Measurements from ENCODE around the gene HIGD2B.
"Not testable (repeated sequence)": the region's sequence is repeated elsewhere in the genome, so short reads cannot be mapped to it uniquely, and the experiment has no call there.

Gene HIGD2B

DNA sequence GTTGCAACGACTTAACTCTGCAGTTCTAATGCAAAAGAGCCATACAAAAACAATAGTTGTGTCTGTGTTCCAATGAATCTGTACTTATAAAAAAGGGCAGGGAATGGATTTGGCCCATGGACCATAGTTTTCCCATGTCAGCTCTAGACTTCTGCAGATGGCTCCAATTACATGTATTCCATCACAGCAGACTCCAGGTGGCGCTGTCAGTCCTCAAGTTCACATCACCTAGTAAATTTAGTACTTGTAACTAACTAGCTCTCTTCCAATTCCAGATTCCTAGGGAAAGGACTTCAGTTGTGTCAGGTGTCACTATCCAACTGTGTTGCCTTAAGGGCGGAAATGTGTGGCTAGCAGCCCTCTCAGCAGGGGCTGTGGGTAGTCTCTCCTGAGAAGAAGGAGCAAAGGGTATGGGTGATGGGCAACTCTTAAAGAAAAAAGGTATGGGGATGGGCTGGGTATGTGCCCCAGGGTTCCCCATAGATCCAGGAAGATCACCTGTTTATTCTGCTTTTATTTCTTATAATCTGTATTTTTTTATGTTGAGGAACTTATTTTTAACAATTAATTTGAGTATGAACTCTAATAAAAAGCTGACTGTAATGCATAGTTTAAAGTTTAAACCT is 36.2 kb upstream of the HIGD2B start:
- Histone ChIP-seq H3K4me3 (ENCODE audit: low read depth in 1 of 2, low read length in 2 of 2) (no peak overlapping the region), H3K4me1 (ENCODE audit: control insufficient read depth in 1 of 2, insufficient read depth in 2 of 2, low read length in 2 of 2) (no peaks in the 10 kb centered on the region), H3K27me3 (ENCODE audit: low read depth, low read length) (no peaks in the 10 kb centered on the region), H3K27ac (ENCODE audit: low read length) (no peak overlapping the region), H3K36me3 (ENCODE audit: control insufficient read depth in 1 of 2, insufficient read depth in 2 of 2, low read length in 2 of 2) (peaks cover 6 to 26% of the 10 kb centered on the region in 2 donors), H3K9me3 (ENCODE audit: control insufficient read depth in 1 of 2, low read length in 2 of 2) (no peaks in the 10 kb centered on the region)

DNA sequence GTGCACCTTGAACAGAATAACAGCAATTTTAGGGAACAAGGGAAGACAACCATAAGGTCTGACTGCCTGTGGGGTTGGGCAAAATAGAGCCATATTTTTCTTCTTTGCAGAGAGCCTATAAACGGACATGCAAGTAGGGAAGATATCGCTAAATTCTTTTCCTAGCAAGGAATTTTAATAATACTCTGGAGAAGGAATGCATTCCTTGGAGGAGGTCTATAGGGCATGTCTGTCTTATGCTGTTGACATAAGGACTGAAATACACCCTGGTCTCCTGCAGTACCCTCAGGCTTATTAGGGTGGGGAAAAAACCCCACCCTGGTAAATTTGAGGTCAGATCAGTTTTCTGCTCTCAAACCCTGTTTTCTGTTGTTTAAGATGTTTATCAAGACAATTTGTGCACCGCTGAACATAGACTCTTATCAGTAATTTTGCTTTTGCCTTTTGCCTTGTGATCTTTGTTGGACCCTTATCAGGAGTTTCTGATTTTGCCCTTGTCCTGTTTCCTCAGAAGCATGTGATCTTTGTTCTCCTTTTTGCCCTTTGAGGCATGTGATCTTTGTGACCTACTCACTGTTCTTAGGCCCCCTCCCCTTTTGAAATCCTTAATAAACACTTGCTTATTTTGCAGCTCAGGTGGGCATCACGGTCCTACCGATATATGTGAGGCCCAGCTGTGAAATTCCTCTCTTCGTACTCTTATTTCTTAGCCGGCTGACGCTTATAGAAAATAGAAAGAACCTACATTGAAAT is 22.7 kb upstream of the HIGD2B start:
- not testable (repeated sequence) for H3K4me1 ChIP-seq (ENCODE audit: control insufficient read depth in 1 of 2, insufficient read depth in 2 of 2, low read length in 2 of 2); H3K4me3 ChIP-seq (ENCODE audit: low read depth in 1 of 2, low read length in 2 of 2); H3K27ac ChIP-seq (ENCODE audit: low read length); H3K9me3 ChIP-seq (ENCODE audit: control insufficient read depth in 1 of 2, low read length in 2 of 2); H3K27me3 ChIP-seq (ENCODE audit: low read depth, low read length)
- H3K36me3 ChIP-seq (ENCODE audit: control insufficient read depth in 1 of 2, insufficient read depth in 2 of 2, low read length in 2 of 2): peaks cover 7 to 14% of the 10 kb centered on the region in 2 donors

DNA sequence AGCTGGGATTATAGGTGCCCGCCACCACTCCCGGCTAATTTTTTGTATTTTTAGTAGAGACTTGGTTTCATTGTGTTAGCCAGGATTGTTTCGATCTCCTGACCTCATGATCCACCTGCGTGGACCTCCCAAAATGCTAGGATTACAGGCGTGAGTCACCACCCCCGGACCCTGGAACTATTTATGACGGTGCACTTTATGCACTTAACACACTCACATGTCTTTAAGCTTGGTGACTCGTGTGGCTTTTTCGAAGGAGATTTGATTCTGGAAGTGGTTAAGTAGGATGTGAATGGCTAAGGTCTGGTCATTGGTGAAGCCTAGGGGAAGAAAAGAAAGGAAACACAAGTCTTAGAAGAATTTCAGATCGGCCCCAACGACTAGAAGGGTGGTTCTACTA is 20.3 kb upstream of the HIGD2B start:
- no peaks in the 10 kb centered on the region for H3K27me3 ChIP-seq (ENCODE audit: low read depth, low read length)
- no peaks in the 10 kb centered on the region for H3K4me1 ChIP-seq (ENCODE audit: control insufficient read depth in 1 of 2, insufficient read depth in 2 of 2, low read length in 2 of 2)
- no peaks in the 10 kb centered on the region for H3K9me3 ChIP-seq (ENCODE audit: control insufficient read depth in 1 of 2, low read length in 2 of 2)
- no peak overlapping the region for H3K27ac ChIP-seq (ENCODE audit: low read length)
- peaks cover 0 to 2% of the 10 kb centered on the region in 2 donors for H3K36me3 ChIP-seq (ENCODE audit: control insufficient read depth in 1 of 2, insufficient read depth in 2 of 2, low read length in 2 of 2)
- no peak overlapping the region for H3K4me3 ChIP-seq (ENCODE audit: low read depth in 1 of 2, low read length in 2 of 2)

DNA sequence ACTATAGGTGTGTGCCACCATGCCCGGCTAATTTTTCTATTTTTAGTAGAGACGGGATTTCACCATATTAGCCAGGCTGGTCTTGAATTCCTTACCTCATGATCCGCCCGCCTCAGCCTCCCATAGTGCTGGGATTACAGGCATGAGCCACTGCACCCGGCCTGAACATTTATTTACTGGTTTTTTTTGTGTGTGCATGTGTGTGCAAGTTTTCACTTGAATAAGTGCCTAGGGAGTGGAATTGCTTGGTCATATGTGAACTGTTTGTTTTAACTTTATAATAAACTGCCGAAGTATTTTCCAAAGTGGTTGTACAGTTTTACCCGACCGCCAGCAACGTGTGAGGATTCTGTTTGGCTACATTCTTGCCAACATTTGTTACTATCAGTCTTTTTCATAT is 14.1 kb upstream of the HIGD2B start:
- Histone ChIP-seq H3K36me3 (ENCODE audit: control insufficient read depth in 1 of 2, insufficient read depth in 2 of 2, low read length in 2 of 2) (no peaks in the 10 kb centered on the region), H3K4me3 (ENCODE audit: low read depth in 1 of 2, low read length in 2 of 2) (no peak overlapping the region), H3K27ac (ENCODE audit: low read length) (no peak overlapping the region), H3K9me3 (ENCODE audit: control insufficient read depth in 1 of 2, low read length in 2 of 2) (no peaks in the 10 kb centered on the region), H3K4me1 (ENCODE audit: control insufficient read depth in 1 of 2, insufficient read depth in 2 of 2, low read length in 2 of 2) (no peaks in the 10 kb centered on the region), H3K27me3 (ENCODE audit: low read depth, low read length) (no peaks in the 10 kb centered on the region)

DNA sequence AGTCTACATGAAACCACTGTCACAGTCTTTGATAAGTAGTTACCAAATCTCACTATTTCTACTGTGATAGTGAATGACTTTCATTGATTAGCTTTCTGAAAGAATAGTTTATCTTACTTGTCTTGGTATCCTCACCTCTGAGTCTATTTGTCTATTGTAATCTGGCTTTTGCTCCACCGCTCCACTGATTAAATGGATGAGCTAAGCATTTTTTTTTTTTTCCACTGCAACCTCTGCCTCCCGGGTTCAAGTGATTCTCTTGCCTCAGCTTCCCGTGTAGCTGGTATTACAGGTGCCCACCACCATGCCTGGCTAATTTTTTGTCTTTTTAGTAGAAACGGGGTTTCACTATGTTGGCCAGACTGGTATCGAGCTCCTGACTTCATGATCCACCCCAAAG is 13.0 kb upstream of the HIGD2B start:
- no peak overlapping the region for H3K27ac ChIP-seq (ENCODE audit: low read length)
- H3K27me3 ChIP-seq (ENCODE audit: low read depth, low read length): no peaks in the 10 kb centered on the region
- H3K36me3 ChIP-seq (ENCODE audit: control insufficient read depth in 1 of 2, insufficient read depth in 2 of 2, low read length in 2 of 2): no peaks in the 10 kb centered on the region
- H3K4me3 ChIP-seq (ENCODE audit: low read depth in 1 of 2, low read length in 2 of 2): no peak overlapping the region
- no peaks in the 10 kb centered on the region for H3K4me1 ChIP-seq (ENCODE audit: control insufficient read depth in 1 of 2, insufficient read depth in 2 of 2, low read length in 2 of 2)
- H3K9me3 ChIP-seq (ENCODE audit: control insufficient read depth in 1 of 2, low read length in 2 of 2): no peaks in the 10 kb centered on the region

DNA sequence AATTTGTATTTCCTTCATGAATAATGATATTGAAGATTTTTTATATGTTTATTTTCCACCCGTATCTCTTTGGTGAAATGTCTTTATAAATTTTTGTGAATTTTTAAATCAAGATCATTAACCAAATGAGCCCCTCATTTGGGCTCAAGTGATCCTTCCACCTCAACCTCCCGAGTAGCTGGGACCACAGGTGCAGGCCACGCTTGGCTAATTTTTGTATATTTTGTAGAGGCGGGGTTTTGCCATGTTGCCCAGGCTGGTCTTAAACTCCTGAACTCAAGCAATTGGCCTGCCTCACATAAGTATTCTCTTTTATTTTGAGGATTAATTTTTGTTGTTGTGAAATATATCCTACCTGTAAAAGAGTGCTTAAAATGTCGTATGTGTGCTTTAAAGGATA is 5.0 kb upstream of the HIGD2B start:
- H3K9me3 ChIP-seq (ENCODE audit: control insufficient read depth in 1 of 2, low read length in 2 of 2): no peaks in the 10 kb centered on the region
- no peaks in the 10 kb centered on the region for H3K27me3 ChIP-seq (ENCODE audit: low read depth, low read length)
- H3K27ac ChIP-seq (ENCODE audit: low read length): no peak overlapping the region
- H3K4me1 ChIP-seq (ENCODE audit: control insufficient read depth in 1 of 2, insufficient read depth in 2 of 2, low read length in 2 of 2): peaks cover 0 to 5% of the 10 kb centered on the region in 2 donors
- H3K36me3 ChIP-seq (ENCODE audit: control insufficient read depth in 1 of 2, insufficient read depth in 2 of 2, low read length in 2 of 2): no peaks in the 10 kb centered on the region
- H3K4me3 ChIP-seq (ENCODE audit: low read depth in 1 of 2, low read length in 2 of 2): no peak overlapping the region

DNA sequence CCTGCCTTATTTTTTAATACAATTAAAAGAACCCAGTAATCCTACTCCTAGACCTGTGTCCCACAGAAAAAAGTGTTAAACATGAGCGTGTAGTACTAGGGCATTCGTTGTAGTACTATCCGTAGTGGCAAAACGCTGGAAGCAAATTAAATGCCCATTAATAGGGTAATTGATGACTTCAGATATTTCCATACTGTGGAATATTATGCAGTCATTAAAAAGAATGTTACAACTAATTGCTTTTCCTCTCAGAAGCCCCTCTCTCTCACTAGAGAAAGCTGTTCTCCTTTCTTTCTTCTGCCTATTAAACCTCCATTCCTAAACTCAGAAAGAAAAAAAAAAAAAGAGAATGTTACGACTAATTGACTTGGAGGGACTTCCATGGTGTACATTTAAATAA is 2.7 kb upstream of the HIGD2B start:
- Histone ChIP-seq H3K27ac (ENCODE audit: low read length) (no peak overlapping the region), H3K36me3 (ENCODE audit: control insufficient read depth in 1 of 2, insufficient read depth in 2 of 2, low read length in 2 of 2) (no peaks in the 10 kb centered on the region), H3K27me3 (ENCODE audit: low read depth, low read length) (no peaks in the 10 kb centered on the region), H3K4me3 (ENCODE audit: low read depth in 1 of 2, low read length in 2 of 2) (no peak overlapping the region), H3K4me1 (ENCODE audit: control insufficient read depth in 1 of 2, insufficient read depth in 2 of 2, low read length in 2 of 2) (peaks cover 5 to 7% of the 10 kb centered on the region in 2 donors), H3K9me3 (ENCODE audit: control insufficient read depth in 1 of 2, low read length in 2 of 2) (no peaks in the 10 kb centered on the region)

DNA sequence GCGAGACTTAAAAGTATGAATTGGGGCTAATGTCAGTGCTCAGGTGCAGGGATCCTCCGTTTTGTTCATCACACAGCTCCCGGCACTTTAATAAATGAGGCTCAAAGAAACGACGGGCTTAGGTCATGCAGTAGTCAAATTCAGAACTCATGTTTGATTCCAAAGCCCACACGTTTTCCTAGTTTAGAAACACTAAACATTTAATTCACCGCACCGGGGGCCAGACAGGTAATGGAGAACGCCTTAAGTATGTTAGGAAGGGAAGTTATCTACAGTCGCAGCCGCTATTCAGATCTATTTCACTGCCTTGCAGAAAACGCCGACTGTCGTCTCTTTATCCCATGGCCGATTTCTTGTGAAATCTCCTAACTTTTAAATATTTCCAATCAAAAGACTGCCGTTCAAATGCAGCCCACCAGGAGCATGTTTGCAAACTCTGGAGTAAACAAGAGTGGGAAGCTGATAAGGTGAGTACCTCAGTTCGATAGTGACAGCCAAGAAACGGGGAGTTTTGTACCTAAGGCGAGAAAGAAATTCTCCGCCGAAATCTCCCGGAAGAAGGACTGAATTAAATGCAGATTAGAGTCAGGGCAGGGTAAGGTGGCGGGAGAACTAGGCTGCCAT is 569 bp downstream of the HIGD2B start:
- H3K9me3 ChIP-seq (ENCODE audit: control insufficient read depth in 1 of 2, low read length in 2 of 2): no peaks in the 10 kb centered on the region
- H3K27ac ChIP-seq (ENCODE audit: low read length): peak overlapping the region; percentile 98
- H3K36me3 ChIP-seq (ENCODE audit: control insufficient read depth in 1 of 2, insufficient read depth in 2 of 2, low read length in 2 of 2): no peaks in the 10 kb centered on the region
- no peaks in the 10 kb centered on the region for H3K27me3 ChIP-seq (ENCODE audit: low read depth, low read length)
- peak overlapping the region; percentile 80 to 87 for H3K4me3 ChIP-seq (ENCODE audit: low read depth in 1 of 2, low read length in 2 of 2)
- peaks cover 5 to 7% of the 10 kb centered on the region in 2 donors for H3K4me1 ChIP-seq (ENCODE audit: control insufficient read depth in 1 of 2, insufficient read depth in 2 of 2, low read length in 2 of 2)

DNA sequence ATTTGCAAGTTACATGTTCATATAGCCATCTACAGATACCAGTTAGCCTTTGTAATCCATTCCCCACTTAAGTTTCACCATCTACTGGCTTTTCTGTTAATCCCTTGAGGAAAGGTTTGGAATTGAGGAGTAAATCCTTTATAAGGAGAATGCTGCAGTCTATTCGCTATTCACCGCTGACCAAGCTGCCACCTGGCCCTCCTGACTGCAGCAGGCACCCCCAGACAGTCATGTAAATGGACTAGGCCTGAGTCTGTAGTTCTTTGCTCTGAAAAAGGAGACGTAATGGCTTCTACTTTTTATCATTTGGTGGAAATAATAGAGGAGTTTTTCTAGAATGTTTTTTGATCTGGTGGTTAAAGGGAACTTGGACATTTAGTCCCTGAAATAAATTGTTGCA is 3.2 kb downstream of the HIGD2B start:
- Histone ChIP-seq H3K27ac (ENCODE audit: low read length) (no peak overlapping the region), H3K9me3 (ENCODE audit: control insufficient read depth in 1 of 2, low read length in 2 of 2) (no peaks in the 10 kb centered on the region), H3K4me1 (ENCODE audit: control insufficient read depth in 1 of 2, insufficient read depth in 2 of 2, low read length in 2 of 2) (peaks cover 5 to 7% of the 10 kb centered on the region in 2 donors), H3K4me3 (ENCODE audit: low read depth in 1 of 2, low read length in 2 of 2) (no peak overlapping the region), H3K36me3 (ENCODE audit: control insufficient read depth in 1 of 2, insufficient read depth in 2 of 2, low read length in 2 of 2) (no peaks in the 10 kb centered on the region), H3K27me3 (ENCODE audit: low read depth, low read length) (no peaks in the 10 kb centered on the region)

DNA sequence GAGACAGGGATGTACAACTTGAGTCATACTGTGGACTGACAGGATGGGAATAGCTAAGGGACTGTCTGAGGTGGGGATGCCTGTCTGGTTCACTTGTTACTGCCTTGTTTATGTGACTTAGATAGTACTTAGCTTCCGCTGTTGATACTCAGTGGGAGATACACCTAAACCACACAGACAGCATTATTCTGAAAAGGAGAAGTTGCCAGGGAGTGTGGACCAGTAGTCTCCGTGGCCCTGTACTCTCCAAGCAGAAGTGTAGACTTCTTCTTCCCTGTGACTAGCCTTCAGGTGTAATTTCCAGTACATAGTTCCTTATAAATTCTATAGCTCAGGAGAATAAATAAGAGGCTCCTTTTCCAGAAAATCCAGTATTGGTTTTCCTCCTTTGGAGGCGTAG is 5.1 kb downstream of the HIGD2B start:
- Histone ChIP-seq H3K9me3 (ENCODE audit: control insufficient read depth in 1 of 2, low read length in 2 of 2) (no peaks in the 10 kb centered on the region), H3K36me3 (ENCODE audit: control insufficient read depth in 1 of 2, insufficient read depth in 2 of 2, low read length in 2 of 2) (no peaks in the 10 kb centered on the region), H3K4me3 (ENCODE audit: low read depth in 1 of 2, low read length in 2 of 2) (no peak overlapping the region), H3K27me3 (ENCODE audit: low read depth, low read length) (no peaks in the 10 kb centered on the region), H3K4me1 (ENCODE audit: control insufficient read depth in 1 of 2, insufficient read depth in 2 of 2, low read length in 2 of 2) (peaks cover 0 to 7% of the 10 kb centered on the region in 2 donors), H3K27ac (ENCODE audit: low read length) (no peak overlapping the region)

DNA sequence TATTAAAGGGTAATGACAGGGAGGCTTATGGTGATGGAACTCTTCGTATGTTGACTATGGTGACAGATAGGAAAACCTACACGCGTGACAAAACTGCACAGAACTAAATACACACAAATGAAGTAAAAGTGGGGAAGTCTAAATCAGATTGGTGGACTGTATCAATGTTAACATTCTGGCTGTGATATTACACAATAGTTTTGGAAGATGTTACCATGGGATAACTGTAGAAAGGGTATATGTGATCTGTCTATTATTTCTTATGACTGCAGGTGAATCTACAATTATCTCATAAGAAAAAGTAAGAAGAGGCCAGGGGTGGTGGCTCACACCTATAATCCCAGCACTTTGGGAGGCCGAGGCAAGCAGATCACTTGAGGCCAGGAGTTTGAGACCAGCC is 9.1 kb downstream of the HIGD2B start:
- Histone ChIP-seq H3K9me3 (ENCODE audit: control insufficient read depth in 1 of 2, low read length in 2 of 2) (no peaks in the 10 kb centered on the region), H3K36me3 (ENCODE audit: control insufficient read depth in 1 of 2, insufficient read depth in 2 of 2, low read length in 2 of 2) (no peaks in the 10 kb centered on the region), H3K4me3 (ENCODE audit: low read depth in 1 of 2, low read length in 2 of 2) (no peak overlapping the region), H3K4me1 (ENCODE audit: control insufficient read depth in 1 of 2, insufficient read depth in 2 of 2, low read length in 2 of 2) (no peaks in the 10 kb centered on the region), H3K27me3 (ENCODE audit: low read depth, low read length) (no peaks in the 10 kb centered on the region), H3K27ac (ENCODE audit: low read length) (no peak overlapping the region)

Measured in muscle layer of duodenum (tissue), 2 donors.